HL-60 (cell line): ENCODE results near the gene DAB2.

Experiments used
- POLR2AphosphoS5 ChIP-seq: IDR thresholded peaks from 2 replicates; pipeline ENCODE4 v1.6.1; 2012; ENCODE audit warnings: low read depth
- REST ChIP-seq: IDR thresholded peaks from 2 replicates; pipeline ENCODE4 v1.6.1; 2012; ENCODE audit warnings: low read depth; ENCODE audit not compliant: insufficient replicate concordance
- TF ChIP-seq, protein P1 (sequence below): IDR thresholded peaks from one replicate; pipeline ENCODE4 v1.5.1; 2011; ENCODE audit warnings: low read length, control low read depth, inconsistent platforms; ENCODE audit not compliant: insufficient read depth

DNA sequence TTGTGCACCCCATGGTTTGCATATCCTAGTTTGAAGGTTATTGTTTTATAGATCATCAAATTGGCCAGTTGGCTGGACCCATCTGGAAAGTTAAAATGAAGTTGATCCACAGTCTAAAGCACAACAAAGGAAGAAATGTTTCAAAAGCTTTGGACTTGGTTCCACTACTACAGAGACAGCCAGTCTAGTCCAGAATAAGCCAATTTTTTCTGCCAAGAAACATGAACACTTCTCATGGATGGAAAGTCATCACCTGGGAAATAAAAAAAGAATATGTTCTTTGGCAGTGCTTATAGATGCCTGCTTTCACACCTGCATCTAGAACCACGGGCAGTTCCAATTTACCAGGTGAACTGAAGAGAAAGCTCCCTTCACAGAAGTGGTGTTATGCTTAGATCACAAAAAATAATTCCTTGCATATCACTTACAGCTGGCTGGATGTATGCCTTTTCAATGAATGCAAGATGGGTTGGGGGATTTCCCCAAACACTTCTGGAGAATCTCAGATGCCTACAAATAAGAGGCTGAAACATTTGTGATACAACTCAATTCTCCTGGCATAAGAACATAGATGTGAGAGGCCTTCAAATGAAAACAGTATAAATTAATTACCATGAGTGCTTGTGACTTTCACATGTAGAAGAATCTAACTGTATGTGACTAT is 87.4 kb downstream of the DAB2 start:
- TF ChIP-seq, protein P1, sequence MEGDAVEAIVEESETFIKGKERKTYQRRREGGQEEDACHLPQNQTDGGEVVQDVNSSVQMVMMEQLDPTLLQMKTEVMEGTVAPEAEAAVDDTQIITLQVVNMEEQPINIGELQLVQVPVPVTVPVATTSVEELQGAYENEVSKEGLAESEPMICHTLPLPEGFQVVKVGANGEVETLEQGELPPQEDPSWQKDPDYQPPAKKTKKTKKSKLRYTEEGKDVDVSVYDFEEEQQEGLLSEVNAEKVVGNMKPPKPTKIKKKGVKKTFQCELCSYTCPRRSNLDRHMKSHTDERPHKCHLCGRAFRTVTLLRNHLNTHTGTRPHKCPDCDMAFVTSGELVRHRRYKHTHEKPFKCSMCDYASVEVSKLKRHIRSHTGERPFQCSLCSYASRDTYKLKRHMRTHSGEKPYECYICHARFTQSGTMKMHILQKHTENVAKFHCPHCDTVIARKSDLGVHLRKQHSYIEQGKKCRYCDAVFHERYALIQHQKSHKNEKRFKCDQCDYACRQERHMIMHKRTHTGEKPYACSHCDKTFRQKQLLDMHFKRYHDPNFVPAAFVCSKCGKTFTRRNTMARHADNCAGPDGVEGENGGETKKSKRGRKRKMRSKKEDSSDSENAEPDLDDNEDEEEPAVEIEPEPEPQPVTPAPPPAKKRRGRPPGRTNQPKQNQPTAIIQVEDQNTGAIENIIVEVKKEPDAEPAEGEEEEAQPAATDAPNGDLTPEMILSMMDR, result no peak
- TF ChIP-seq REST, result no peak
- no peak for TF ChIP-seq POLR2AphosphoS5
